ENCODE data around the gene GRPEL1. TPM values are rescaled to one million over a fixed set of nuclear protein-coding genes. Genes with fewer than 3 reads are reported as not detected.

The GRPEL1 gene
- total and polyA plus RNA-seq, 2 of the 13 experiments (the other 11 are each of a cell fraction or from before 2014, with no cell fraction given), result 32.3 to 141 TPM

DNA sequence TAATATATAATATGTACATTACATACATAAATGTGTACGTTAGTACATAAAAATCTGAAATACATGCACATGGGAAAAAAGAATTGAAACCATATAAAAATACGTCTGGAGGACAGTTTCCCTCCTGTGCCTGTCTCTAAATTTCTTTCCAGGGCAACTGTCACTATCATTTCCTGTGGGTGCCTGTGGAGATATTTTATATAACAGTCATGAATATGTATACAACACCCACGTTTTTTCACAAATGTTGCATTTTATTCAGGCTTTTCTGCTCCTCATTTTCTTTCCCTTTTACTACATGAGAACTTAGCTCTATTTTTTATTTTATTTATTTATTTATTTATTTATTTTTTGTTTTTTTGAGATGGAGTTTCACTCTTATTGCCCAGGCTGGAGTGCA is 24.2 kb upstream of the GRPEL1 start (continued):
- TF ChIP-seq, protein P1, sequence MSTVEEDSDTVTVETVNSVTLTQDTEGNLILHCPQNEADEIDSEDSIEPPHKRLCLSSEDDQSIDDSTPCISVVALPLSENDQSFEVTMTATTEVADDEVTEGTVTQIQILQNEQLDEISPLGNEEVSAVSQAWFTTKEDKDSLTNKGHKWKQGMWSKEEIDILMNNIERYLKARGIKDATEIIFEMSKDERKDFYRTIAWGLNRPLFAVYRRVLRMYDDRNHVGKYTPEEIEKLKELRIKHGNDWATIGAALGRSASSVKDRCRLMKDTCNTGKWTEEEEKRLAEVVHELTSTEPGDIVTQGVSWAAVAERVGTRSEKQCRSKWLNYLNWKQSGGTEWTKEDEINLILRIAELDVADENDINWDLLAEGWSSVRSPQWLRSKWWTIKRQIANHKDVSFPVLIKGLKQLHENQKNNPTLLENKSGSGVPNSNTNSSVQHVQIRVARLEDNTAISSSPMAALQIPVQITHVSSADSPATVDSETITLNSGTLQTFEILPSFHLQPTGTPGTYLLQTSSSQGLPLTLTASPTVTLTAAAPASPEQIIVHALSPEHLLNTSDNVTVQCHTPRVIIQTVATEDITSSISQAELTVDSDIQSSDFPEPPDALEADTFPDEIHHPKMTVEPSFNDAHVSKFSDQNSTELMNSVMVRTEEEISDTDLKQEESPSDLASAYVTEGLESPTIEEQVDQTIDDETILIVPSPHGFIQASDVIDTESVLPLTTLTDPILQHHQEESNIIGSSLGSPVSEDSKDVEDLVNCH (CRISPR knock-in tag; IDR thresholded peaks at IDR 0.05), result no peak
- no peak for TF ChIP-seq ZNF225 (CRISPR knock-in tag; IDR thresholded peaks at IDR 0.05)

DNA sequence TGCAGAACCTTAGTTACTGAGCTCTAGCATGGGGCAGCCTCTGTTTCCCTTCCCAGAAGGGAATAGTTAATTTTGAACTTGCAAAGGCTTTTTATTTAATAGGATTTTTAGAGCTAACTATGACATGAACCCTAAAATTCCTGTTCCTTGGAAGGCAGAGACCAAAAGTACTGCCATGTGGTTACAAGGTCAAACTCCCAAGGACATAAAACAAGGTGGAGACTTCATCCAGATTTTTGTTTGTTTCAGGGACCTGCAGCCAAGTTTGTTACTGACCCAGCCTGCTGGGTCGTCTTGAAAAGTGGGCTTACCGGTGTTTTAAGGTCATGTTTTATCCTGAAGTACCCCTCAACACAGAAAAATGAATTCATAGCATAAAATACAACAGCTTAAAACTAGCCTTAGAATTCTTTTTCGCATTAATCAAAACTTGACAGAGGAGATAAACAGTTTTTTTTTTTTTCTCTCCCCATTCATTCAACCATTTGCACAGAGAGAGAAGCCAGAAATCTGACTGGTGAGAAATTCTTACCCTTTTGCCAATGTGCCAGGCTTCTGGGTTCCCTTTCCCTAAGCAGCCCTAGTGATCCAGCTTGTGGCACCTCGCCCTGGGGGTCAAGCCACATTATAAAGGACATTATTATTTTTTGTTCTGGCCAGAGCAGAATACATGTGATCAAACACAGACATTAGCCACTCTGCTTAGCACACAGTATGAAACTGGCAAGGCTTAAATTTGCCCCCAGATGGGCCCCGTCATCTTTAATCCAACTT is 21.5 kb upstream of the GRPEL1 start:
- Histone ChIP-seq H3K4me1 (ENCODE audit: insufficient read depth, low read length) (peaks cover under 1% of the 10 kb centered on the region; the same call in 1 of the 2 replicates), H3K4me2 (ENCODE audit: low read depth, low read length) (no peak overlapping the region), H3K9ac (ENCODE audit: insufficient read depth, low read depth, low read length) (no peak overlapping the region), H3K4me3 (replicated peaks in 1 of 3; ENCODE audit: insufficient read depth in 1 of 3, low read depth in 2 of 3, low read length in 3 of 3) (no peak overlapping the region), H3K79me2 (ENCODE audit: insufficient read depth, low read length) (no peaks in the 10 kb centered on the region), H3K27me3 (ENCODE audit: control insufficient read depth in 1 of 2, insufficient read depth in 2 of 2, low read length in 2 of 2) (peaks cover 1 to 16% of the 10 kb centered on the region in 2 experiments; a peak in 3 of 5 replicates), H3K27ac (ENCODE audit: extremely low read length, insufficient read depth, low read length) (no peak overlapping the region), H4K20me1 (ENCODE audit: insufficient read depth, low read length) (no peaks in the 10 kb centered on the region), H3K9me3 (ENCODE audit: low read length) (0 out of 2 replicates have a peak, but pooled peaks cover 7% of the 10 kb centered on the region), H2AFZ (ENCODE audit: low read length) (no peak overlapping the region), H3K36me3 (replicated peaks in 1 of 2; ENCODE audit: control insufficient read depth in 1 of 2, insufficient read depth in 2 of 2, low read length in 2 of 2) (no peaks in the 10 kb centered on the region)
- intact Hi-C loops (cut with micrococcal nuclease; ENCODE audit: unreplicated experiment), result no loop called here
- ChIA-PET CTCF (ENCODE audit: low intra/inter-chr PET ratio, low total read pairs) (no interaction called here), POLR2A (interaction anchor here (0.6 kb wide), 1 partner anchor 126 kb away, joined by 3 read pairs; no protein-coding TSS in a partner anchor)
- no TSS peak for BruUV-seq (replicated peaks)
- DNase-seq (ENCODE audit: low spot score), result no peak
- in situ Hi-C loops (cut with HindIII; ENCODE audit: extremely low pct_ligation_motif_present, low pct_unique_long_range_greater_than_20kb), result no loop called here
- no peak for FAIRE-seq
- no peak for ATAC-seq
- TF ChIP-seq SMARCC2 (IDR thresholded peaks at IDR 0.05), result no peak
- TF ChIP-seq ZNF605 (CRISPR knock-in tag; IDR thresholded peaks at IDR 0.05), result no peak
- TF ChIP-seq POLR2AphosphoS2 (IDR thresholded peaks at IDR 0.05; ENCODE audit: low read depth, low read length), result no peak
- TF ChIP-seq ZNF629 (CRISPR knock-in tag; conservative IDR thresholded peaks at IDR 0.05), result no peak
- TF ChIP-seq, protein P2, sequence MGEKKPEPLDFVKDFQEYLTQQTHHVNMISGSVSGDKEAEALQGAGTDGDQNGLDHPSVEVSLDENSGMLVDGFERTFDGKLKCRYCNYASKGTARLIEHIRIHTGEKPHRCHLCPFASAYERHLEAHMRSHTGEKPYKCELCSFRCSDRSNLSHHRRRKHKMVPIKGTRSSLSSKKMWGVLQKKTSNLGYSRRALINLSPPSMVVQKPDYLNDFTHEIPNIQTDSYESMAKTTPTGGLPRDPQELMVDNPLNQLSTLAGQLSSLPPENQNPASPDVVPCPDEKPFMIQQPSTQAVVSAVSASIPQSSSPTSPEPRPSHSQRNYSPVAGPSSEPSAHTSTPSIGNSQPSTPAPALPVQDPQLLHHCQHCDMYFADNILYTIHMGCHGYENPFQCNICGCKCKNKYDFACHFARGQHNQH (CRISPR knock-in tag; IDR thresholded peaks at IDR 0.05), result no peak
- TF ChIP-seq TBX3 (IDR thresholded peaks at IDR 0.05; ENCODE audit: borderline replicate concordance), result no peak
- TF ChIP-seq, protein P3, sequence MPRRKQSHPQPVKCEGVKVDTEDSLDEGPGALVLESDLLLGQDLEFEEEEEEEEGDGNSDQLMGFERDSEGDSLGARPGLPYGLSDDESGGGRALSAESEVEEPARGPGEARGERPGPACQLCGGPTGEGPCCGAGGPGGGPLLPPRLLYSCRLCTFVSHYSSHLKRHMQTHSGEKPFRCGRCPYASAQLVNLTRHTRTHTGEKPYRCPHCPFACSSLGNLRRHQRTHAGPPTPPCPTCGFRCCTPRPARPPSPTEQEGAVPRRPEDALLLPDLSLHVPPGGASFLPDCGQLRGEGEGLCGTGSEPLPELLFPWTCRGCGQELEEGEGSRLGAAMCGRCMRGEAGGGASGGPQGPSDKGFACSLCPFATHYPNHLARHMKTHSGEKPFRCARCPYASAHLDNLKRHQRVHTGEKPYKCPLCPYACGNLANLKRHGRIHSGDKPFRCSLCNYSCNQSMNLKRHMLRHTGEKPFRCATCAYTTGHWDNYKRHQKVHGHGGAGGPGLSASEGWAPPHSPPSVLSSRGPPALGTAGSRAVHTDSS (CRISPR knock-in tag; conservative IDR thresholded peaks at IDR 0.05), result no peak
- no peak for TF ChIP-seq NR2F6 (IDR thresholded peaks at IDR 0.05)
- TF ChIP-seq NR2F6 (CRISPR knock-in tag; IDR thresholded peaks at IDR 0.05), result no peak
- TF ChIP-seq ZNF136 (CRISPR knock-in tag; IDR thresholded peaks at IDR 0.05; ENCODE audit: low read depth), result no peak
- TF ChIP-seq, protein P4, sequence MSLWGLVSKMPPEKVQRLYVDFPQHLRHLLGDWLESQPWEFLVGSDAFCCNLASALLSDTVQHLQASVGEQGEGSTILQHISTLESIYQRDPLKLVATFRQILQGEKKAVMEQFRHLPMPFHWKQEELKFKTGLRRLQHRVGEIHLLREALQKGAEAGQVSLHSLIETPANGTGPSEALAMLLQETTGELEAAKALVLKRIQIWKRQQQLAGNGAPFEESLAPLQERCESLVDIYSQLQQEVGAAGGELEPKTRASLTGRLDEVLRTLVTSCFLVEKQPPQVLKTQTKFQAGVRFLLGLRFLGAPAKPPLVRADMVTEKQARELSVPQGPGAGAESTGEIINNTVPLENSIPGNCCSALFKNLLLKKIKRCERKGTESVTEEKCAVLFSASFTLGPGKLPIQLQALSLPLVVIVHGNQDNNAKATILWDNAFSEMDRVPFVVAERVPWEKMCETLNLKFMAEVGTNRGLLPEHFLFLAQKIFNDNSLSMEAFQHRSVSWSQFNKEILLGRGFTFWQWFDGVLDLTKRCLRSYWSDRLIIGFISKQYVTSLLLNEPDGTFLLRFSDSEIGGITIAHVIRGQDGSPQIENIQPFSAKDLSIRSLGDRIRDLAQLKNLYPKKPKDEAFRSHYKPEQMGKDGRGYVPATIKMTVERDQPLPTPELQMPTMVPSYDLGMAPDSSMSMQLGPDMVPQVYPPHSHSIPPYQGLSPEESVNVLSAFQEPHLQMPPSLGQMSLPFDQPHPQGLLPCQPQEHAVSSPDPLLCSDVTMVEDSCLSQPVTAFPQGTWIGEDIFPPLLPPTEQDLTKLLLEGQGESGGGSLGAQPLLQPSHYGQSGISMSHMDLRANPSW (CRISPR knock-in tag; IDR thresholded peaks at IDR 0.05; ENCODE audit: borderline replicate concordance), result no peak
- no peak for TF ChIP-seq KAT8 (CRISPR knock-in tag; IDR thresholded peaks at IDR 0.05)
- WGBS (ENCODE audit: low lambda C conversion rate), result 41% methylated on average over 5 of the region's 5 CpGs

All from HepG2 (cell line).